Right atrium auricular region (tissue), 2 donors: ENCODE data around the gene CYTH1. TPM values are rescaled to one million over a fixed set of nuclear protein-coding genes. Genes with fewer than 3 reads are reported as not detected.

Experiments used
- DNase-seq: peaks from one replicate; pipeline ENCODE4 v3.0.0-alpha.2; 2019; ENCODE audit warnings: low spot score
- H3K27ac ChIP-seq, 2 donors: fragments of 200-600 bp; sonication (generic); 1 replicate in 1 of 2; 2 replicates in 1 of 2; pipeline ENCODE4 v1.5.1; 2016 to 2019
- H3K27me3 ChIP-seq, 2 donors: fragments of 200-600 bp; sonication (generic); one replicate each; pipeline versions ENCODE4 v1.5.1 to v1.6.0; 2017 to 2019
- H3K36me3 ChIP-seq: fragments of 200-600 bp; sonication (generic); one replicate; pipeline ENCODE4 v1.5.1; 2016
- H3K4me1 ChIP-seq, 2 donors: fragments of 200-600 bp; sonication (generic); one replicate each; pipeline versions ENCODE4 v1.5.1 to v1.6.0; 2017 to 2019
- H3K4me3 ChIP-seq, 2 donors: fragments of 200-600 bp; sonication (generic); 1 replicate in 1 of 2; 2 replicates in 1 of 2; pipeline ENCODE4 v1.5.1; 2017 to 2019; ENCODE audit warnings: mild to moderate bottlenecking in 1 of 2, moderate library complexity in 1 of 2
- H3K9me3 ChIP-seq, 2 donors: fragments of 200-600 bp; sonication (generic); one replicate each; pipeline ENCODE4 v1.5.1; 2019
- total RNA-seq, 2 donors: library from RNA; depleted of rRNA; stranded (reverse); fragments of >200 nt; gene quantifications; one replicate each; pipeline ENCODE4 v1.1.0, GENCODE V29; 2016
- TF ChIP-seq, protein P1 (sequence below), 2 donors: fragments of 200-600 bp; sonication (generic); IDR thresholded peaks; one replicate each; pipeline ENCODE4 v1.5.1; 2019; ENCODE audit warnings: antibody characterized with exemption in 2 of 2

The CYTH1 gene
- total RNA-seq, 2 donors from 2014 or later = 23.8 to 31.0 TPM

DNA sequence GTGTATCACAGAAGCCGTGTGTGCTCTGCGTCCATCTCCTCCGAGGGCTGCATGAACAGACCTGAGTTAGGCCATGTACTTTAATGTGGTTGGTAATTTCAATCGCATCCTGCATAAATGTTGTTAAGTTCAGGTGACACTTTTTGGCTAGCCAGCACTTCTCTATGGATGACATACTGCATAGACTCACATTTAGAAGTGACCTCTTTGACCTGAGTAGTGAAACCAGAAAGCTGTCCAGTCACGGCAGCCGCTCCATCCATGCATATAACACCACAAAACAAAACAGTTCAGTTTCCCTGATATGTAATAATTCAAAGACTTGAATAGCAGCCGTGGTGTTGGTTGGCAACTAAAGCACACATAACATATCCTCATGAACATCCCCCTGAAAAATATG lies 94.1 kb downstream of the CYTH1 start:
- TF ChIP-seq, protein P1, sequence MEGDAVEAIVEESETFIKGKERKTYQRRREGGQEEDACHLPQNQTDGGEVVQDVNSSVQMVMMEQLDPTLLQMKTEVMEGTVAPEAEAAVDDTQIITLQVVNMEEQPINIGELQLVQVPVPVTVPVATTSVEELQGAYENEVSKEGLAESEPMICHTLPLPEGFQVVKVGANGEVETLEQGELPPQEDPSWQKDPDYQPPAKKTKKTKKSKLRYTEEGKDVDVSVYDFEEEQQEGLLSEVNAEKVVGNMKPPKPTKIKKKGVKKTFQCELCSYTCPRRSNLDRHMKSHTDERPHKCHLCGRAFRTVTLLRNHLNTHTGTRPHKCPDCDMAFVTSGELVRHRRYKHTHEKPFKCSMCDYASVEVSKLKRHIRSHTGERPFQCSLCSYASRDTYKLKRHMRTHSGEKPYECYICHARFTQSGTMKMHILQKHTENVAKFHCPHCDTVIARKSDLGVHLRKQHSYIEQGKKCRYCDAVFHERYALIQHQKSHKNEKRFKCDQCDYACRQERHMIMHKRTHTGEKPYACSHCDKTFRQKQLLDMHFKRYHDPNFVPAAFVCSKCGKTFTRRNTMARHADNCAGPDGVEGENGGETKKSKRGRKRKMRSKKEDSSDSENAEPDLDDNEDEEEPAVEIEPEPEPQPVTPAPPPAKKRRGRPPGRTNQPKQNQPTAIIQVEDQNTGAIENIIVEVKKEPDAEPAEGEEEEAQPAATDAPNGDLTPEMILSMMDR (IDR thresholded peaks at IDR 0.05) = no peak
- H3K36me3 ChIP-seq = peaks cover 44% of the 10 kb centered on the region
- no peak overlapping the region for H3K27ac ChIP-seq

DNA sequence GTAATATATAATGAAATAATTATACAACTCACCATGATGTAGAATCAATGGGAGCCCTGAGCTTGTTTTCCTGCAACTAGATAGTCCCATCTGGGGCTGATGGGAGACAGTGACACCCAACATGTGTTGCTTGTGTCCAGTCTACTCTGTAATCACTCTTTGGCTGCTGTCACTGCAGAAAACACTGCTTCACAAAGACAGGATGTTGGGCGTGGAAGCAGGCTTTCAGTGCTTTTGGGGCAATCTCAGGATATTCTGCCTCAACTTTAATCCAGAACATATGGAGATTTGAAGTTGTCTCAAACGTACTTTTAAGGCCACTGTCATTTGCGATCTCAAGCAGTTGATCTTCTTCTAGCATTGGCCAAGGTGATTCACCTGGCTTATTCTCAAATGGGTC lies 94.9 kb downstream of the CYTH1 start:
- peaks cover 38% of the 10 kb centered on the region for H3K36me3 ChIP-seq
- DNase-seq = no peak
- H3K9me3 ChIP-seq = no peaks in the 10 kb centered on the region
- TF ChIP-seq, protein P1 (IDR thresholded peaks at IDR 0.05) = no peak
- no peak overlapping the region for H3K27ac ChIP-seq
- no peaks in the 10 kb centered on the region for H3K27me3 ChIP-seq
- no peak overlapping the region for H3K4me3 ChIP-seq
- H3K4me1 ChIP-seq = no peaks in the 10 kb centered on the region

More for the DNA sequence above, 94.1 kb downstream of the CYTH1 start:
- DNase-seq = no peak
- Histone ChIP-seq H3K27me3 (no peaks in the 10 kb centered on the region), H3K4me1 (no peaks in the 10 kb centered on the region), H3K4me3 (no peak overlapping the region), H3K9me3 (no peaks in the 10 kb centered on the region)

DNA sequence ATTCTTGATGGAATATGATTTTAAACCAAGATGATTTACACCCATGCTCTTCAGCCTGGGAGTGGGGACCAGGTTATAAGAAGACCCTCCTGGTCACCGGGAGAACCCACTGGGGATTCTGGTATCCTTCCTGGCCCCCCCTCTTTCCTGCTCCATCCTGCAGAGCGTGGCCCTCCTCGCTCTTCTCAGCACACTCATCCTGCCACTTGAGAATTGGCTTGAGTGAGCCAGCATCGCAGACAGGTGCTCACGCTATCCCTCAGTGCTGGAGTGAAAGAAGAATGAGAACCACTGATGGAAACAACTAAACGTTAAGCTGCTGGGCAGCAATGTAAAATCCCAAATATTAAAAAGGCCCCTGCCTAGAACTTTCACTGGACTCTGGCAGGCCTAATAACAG lies 98.0 kb downstream of the CYTH1 start:
- DNase-seq = no peak
- Histone ChIP-seq H3K27me3 (no peaks in the 10 kb centered on the region), H3K4me3 (no peak overlapping the region), H3K9me3 (no peaks in the 10 kb centered on the region), H3K27ac (no peak overlapping the region), H3K36me3 (peaks cover 44% of the 10 kb centered on the region), H3K4me1 (peaks cover 0 to 11% of the 10 kb centered on the region in 2 donors)
- TF ChIP-seq, protein P1 (IDR thresholded peaks at IDR 0.05) = no peak

DNA sequence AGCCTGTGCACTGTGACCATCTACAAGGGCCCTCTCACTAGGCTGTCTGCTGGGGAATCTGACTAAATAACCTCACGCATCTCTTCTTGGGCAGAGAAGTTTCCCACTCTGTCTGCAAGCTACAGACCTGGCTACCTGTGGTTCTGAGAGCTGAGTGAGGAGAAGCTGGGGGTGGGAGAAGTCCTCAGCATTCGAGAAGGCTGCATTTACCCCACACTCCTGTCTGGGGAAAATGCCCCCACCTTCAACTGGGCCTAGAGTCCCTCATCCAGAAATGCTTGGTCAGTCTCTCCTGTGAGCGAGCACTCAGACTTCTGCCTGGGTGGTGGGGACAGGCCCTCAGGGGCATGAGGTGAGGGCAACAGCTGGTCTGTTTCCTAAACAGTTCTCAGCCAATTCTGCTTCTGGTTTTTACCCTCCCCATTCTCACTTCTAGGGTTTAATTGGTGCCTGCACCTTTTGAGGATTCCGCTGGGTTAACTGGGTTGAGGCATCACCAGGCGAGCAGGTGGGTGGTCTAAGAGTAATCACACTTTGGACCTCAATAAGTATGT lies 98.6 kb downstream of the CYTH1 start:
- no peak for DNase-seq
- Histone ChIP-seq H3K36me3 (peaks cover 49% of the 10 kb centered on the region), H3K4me3 (no peak overlapping the region), H3K4me1 (peaks cover 0 to 11% of the 10 kb centered on the region in 2 donors), H3K9me3 (no peaks in the 10 kb centered on the region), H3K27me3 (no peaks in the 10 kb centered on the region), H3K27ac (no peak overlapping the region)
- TF ChIP-seq, protein P1 (IDR thresholded peaks at IDR 0.05) = no peak

DNA sequence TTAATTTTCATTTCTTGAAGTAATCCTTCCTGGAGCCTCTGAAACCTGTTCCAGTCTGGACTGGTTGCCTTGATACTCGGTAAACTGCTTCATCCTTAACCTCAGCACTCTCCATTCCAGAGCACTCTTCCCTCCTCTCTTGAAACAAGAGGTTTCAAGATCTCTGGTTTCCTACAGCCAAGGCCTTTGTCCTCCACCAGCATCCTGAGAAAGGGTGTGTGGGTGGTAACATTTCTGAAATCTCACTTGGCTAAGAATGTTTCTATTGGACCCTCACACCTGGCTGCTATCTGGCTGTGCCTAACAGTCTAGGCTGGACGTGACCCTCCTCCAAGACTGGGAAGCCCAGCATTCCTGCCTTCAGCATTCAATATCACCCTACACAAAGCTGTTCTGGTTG lies 99.7 kb downstream of the CYTH1 start:
- no peak for DNase-seq
- peaks cover 50% of the 10 kb centered on the region for H3K36me3 ChIP-seq
- no peak overlapping the region for H3K27ac ChIP-seq
- H3K4me3 ChIP-seq = no peak overlapping the region
- H3K4me1 ChIP-seq = peaks cover 0 to 11% of the 10 kb centered on the region in 2 donors
- H3K27me3 ChIP-seq = no peaks in the 10 kb centered on the region
- no peaks in the 10 kb centered on the region for H3K9me3 ChIP-seq
- TF ChIP-seq, protein P1 (IDR thresholded peaks at IDR 0.05) = no peak

DNA sequence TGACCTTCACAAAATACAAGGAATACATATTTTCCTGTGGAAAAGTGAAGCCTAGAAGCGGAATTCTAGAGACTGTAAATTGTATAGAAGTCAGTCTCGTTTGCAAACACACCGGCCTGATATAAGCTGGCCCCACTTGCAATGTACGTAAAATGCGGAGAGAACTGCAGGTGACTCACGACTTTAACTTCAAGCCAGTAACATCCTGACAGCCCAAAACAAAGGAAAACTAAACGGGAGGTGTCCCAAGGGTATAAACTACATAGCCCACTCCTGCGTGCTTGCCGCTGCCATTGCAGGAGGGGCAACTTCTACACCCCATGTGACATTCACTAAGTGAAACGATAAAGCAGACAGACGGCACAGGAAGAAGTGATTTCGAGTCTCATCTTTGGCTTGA lies 101.6 kb downstream of the CYTH1 start:
- Histone ChIP-seq H3K36me3 (peaks cover 61% of the 10 kb centered on the region), H3K4me1 (peaks cover 0 to 11% of the 10 kb centered on the region in 2 donors), H3K27ac (no peak overlapping the region), H3K4me3 (no peak overlapping the region), H3K27me3 (no peaks in the 10 kb centered on the region), H3K9me3 (no peaks in the 10 kb centered on the region)
- no peak for DNase-seq
- TF ChIP-seq, protein P1 (IDR thresholded peaks at IDR 0.05) = no peak
